Tibial nerve (tissue), 4 donors: ENCODE measurements around the gene NEUROD2. TPM values are rescaled to one million over a fixed set of nuclear protein-coding genes. Genes with fewer than 3 reads are reported as not detected.

Experiments
- DNase-seq, 2 donors: peaks; one replicate each; pipeline ENCODE4 v3.0.0-alpha.2; 2019; ENCODE audit warnings: low spot score in 2 of 2
- H3K27ac ChIP-seq, 4 donors: fragments of 200-600 bp; sonication (generic) in 3 of 4; one replicate each; pipeline ENCODE4 v1.5.1; 2017 to 2019; ENCODE audit warnings: mild to moderate bottlenecking in 1 of 4
- H3K27me3 ChIP-seq, 2 donors: fragments of 200-600 bp; sonication (generic) in 1 of 2; one replicate each; pipeline versions ENCODE4 v1.5.1 to v1.6.0; 2017 to 2019
- H3K36me3 ChIP-seq, 3 donors: fragments of 200-600 bp; sonication (generic); one replicate each; pipeline ENCODE4 v1.5.1; 2018 to 2019
- H3K4me1 ChIP-seq, 4 donors: fragments of 200-600 bp; sonication (generic) in 3 of 4; one replicate each; pipeline ENCODE4 v1.5.1; 2017 to 2019
- H3K4me3 ChIP-seq, 4 donors: fragments of 200-600 bp; sonication (generic) in 3 of 4; one replicate each; pipeline ENCODE4 v1.5.1; 2017 to 2019; ENCODE audit warnings: mild to moderate bottlenecking in 1 of 4, moderate library complexity in 1 of 4
- H3K9me3 ChIP-seq, 4 donors: fragments of 200-600 bp; sonication (generic) in 3 of 4; one replicate each; pipeline ENCODE4 v1.5.1; 2017 to 2019
- EP300 ChIP-seq, 2 donors: sonication (generic); formaldehyde crosslinking; IDR thresholded peaks; one replicate each; pipeline ENCODE4 v1.6.1; 2017; ENCODE audit warnings: antibody characterized with exemption in 2 of 2, mild to moderate bottlenecking in 1 of 2
- POLR2A ChIP-seq, 2 donors: fragments of 450-650 bp; IDR thresholded peaks; one replicate each; pipeline ENCODE4 v1.6.1; 2017; ENCODE audit warnings: antibody characterized with exemption in 2 of 2, mild to moderate bottlenecking in 2 of 2, moderate library complexity in 2 of 2
- WGBS, 2 donors: methylation state at CpG; one replicate each; pipeline ENCODE4 v1.1.5; 2018; 5-methylcytosine and 5-hydroxymethylcytosine counted together
- total RNA-seq, 4 donors: library from RNA; depleted of rRNA; stranded (reverse); fragments of >200 nt; gene quantifications; one replicate each; pipeline ENCODE4 v1.1.0, GENCODE V29; 2016
- TF ChIP-seq, protein P1 (sequence below), 5 experiments: fragments of 200-600 bp in 3 of 5; fragments of 450-650 bp in 2 of 5; sonication (generic) in 3 of 5; IDR thresholded peaks; one replicate each; pipeline ENCODE4 v1.5.1; 2016 to 2019; ENCODE audit warnings: antibody characterized with exemption in 5 of 5, mild to moderate bottlenecking in 3 of 5, moderate library complexity in 2 of 5

The NEUROD2 gene
- total RNA-seq, 4 donors from 2014 or later = not detected

- TF ChIP-seq, protein P1, sequence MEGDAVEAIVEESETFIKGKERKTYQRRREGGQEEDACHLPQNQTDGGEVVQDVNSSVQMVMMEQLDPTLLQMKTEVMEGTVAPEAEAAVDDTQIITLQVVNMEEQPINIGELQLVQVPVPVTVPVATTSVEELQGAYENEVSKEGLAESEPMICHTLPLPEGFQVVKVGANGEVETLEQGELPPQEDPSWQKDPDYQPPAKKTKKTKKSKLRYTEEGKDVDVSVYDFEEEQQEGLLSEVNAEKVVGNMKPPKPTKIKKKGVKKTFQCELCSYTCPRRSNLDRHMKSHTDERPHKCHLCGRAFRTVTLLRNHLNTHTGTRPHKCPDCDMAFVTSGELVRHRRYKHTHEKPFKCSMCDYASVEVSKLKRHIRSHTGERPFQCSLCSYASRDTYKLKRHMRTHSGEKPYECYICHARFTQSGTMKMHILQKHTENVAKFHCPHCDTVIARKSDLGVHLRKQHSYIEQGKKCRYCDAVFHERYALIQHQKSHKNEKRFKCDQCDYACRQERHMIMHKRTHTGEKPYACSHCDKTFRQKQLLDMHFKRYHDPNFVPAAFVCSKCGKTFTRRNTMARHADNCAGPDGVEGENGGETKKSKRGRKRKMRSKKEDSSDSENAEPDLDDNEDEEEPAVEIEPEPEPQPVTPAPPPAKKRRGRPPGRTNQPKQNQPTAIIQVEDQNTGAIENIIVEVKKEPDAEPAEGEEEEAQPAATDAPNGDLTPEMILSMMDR (IDR thresholded peaks at IDR 0.05) = peak; percentile 92 to 96 (median 93)
- TF ChIP-seq EP300 (IDR thresholded peaks at IDR 0.05) = no peak
- no peak overlapping the region for H3K4me3 ChIP-seq
- no peaks in the 10 kb centered on the region for H3K9me3 ChIP-seq
- H3K27me3 ChIP-seq = peaks cover 7 to 39% of the 10 kb centered on the region in 2 donors
- peak; percentile 71 to 89 for DNase-seq
- H3K4me1 ChIP-seq = peaks cover 0 to 59% (median 26%) of the 10 kb centered on the region in 4 donors
- peak overlapping the region in 1 of 4 donors; percentile 15 for H3K27ac ChIP-seq
- no peaks in the 10 kb centered on the region for H3K36me3 ChIP-seq
- 6 to 7% methylated on average over 11 to 12 of the region's 16 CpGs for whole genome bisulfite sequencing, 2 donors
Observed at GRCh38 chr17:39623356-39623950, 15.7 kb upstream of the NEUROD2 start.

- Histone ChIP-seq H3K27me3 (peaks cover 7 to 30% of the 10 kb centered on the region in 2 donors), H3K9me3 (no peaks in the 10 kb centered on the region), H3K36me3 (no peaks in the 10 kb centered on the region), H3K4me1 (peaks cover 0 to 62% (median 28%) of the 10 kb centered on the region in 4 donors), H3K27ac (no peak overlapping the region), H3K4me3 (no peak overlapping the region)
- TF ChIP-seq, protein P1 (IDR thresholded peaks at IDR 0.05) = no peak
- no peak for TF ChIP-seq EP300 (IDR thresholded peaks at IDR 0.05)
- WGBS, 2 donors = 58 to 66% methylated on average over 16 of the region's 16 CpGs
- DNase-seq = no peak
Observed at GRCh38 chr17:39622380-39623006, 14.8 kb upstream of the NEUROD2 start.

- WGBS, 2 donors = 11 to 12% methylated on average over 16 to 23 of the region's 26 CpGs
- Histone ChIP-seq H3K4me3 (no peak overlapping the region), H3K4me1 (peaks cover 0 to 60% (median 22%) of the 10 kb centered on the region in 4 donors), H3K27me3 (peaks cover 1 to 29% of the 10 kb centered on the region in 2 donors), H3K9me3 (no peaks in the 10 kb centered on the region), H3K36me3 (no peaks in the 10 kb centered on the region), H3K27ac (no peak overlapping the region)
- TF ChIP-seq POLR2A (IDR thresholded peaks at IDR 0.05) (no peak), EP300 (IDR thresholded peaks at IDR 0.05) (peak in 1 of 2 donors; percentile 47)
- TF ChIP-seq, protein P1 (IDR thresholded peaks at IDR 0.05) = peak; percentile 98 to 100 (median 99)
- peak; percentile 84 to 96 for DNase-seq
Observed at GRCh38 chr17:39621523-39622379, 14.0 kb upstream of the NEUROD2 start.

GRCh38 chr17:39619786-39620101, 12.0 kb upstream of the NEUROD2 start:
- WGBS, 2 donors = 71 to 77% methylated on average over 1 of the region's 1 CpG
- TF ChIP-seq POLR2A (IDR thresholded peaks at IDR 0.05) (no peak), EP300 (IDR thresholded peaks at IDR 0.05) (no peak)
- TF ChIP-seq, protein P1 (IDR thresholded peaks at IDR 0.05) = no peak
- Histone ChIP-seq H3K27ac (no peak overlapping the region), H3K9me3 (no peaks in the 10 kb centered on the region), H3K27me3 (peaks cover 0 to 14% of the 10 kb centered on the region in 2 donors), H3K4me1 (peaks cover 0 to 41% (median 14%) of the 10 kb centered on the region in 4 donors), H3K36me3 (no peaks in the 10 kb centered on the region), H3K4me3 (no peak overlapping the region)
- no peak for DNase-seq
